Measurements from ENCODE around the gene FAM169A.
"Not testable (repeated sequence)": the region's sequence is repeated elsewhere in the genome, so short reads cannot be mapped to it uniquely, and the experiment has no call there.

FAM169A gene

GRCh38 chr5:74765201-74765600, 101.0 kb downstream of the FAM169A start:
- peaks cover 22% of the 10 kb centered on the region for H3K4me1 ChIP-seq (ENCODE audit: insufficient read depth, low read length)
- H3K9me3 ChIP-seq (ENCODE audit: low read length) = no peaks in the 10 kb centered on the region
- H3K4me3 ChIP-seq (ENCODE audit: low read length) = no peak overlapping the region
- H2AFZ ChIP-seq (ENCODE audit: low read depth, low read length) = no peak overlapping the region
- H3K36me3 ChIP-seq (ENCODE audit: insufficient read depth, low read length) = peaks cover 41% of the 10 kb centered on the region
- H3K27me3 ChIP-seq (ENCODE audit: insufficient read depth, low read length) = no peaks in the 10 kb centered on the region

GRCh38 chr5:74763504-74763903, 102.7 kb downstream of the FAM169A start:
- H3K36me3 ChIP-seq (ENCODE audit: insufficient read depth, low read length) = peaks cover 41% of the 10 kb centered on the region
- H3K4me3 ChIP-seq (ENCODE audit: low read length) = no peak overlapping the region
- no peak overlapping the region for H2AFZ ChIP-seq (ENCODE audit: low read depth, low read length)
- H3K9me3 ChIP-seq (ENCODE audit: low read length) = no peaks in the 10 kb centered on the region
- peaks cover 22% of the 10 kb centered on the region for H3K4me1 ChIP-seq (ENCODE audit: insufficient read depth, low read length)
- H3K27me3 ChIP-seq (ENCODE audit: insufficient read depth, low read length) = no peaks in the 10 kb centered on the region

- Histone ChIP-seq H2AFZ (ENCODE audit: low read depth, low read length) (no peak overlapping the region), H3K9me3 (ENCODE audit: low read length) (no peaks in the 10 kb centered on the region), H3K27me3 (ENCODE audit: insufficient read depth, low read length) (no peaks in the 10 kb centered on the region), H3K36me3 (ENCODE audit: insufficient read depth, low read length) (peaks cover 45% of the 10 kb centered on the region), H3K4me1 (ENCODE audit: insufficient read depth, low read length) (peaks cover 14% of the 10 kb centered on the region), H3K4me3 (ENCODE audit: low read length) (no peak overlapping the region)
These were observed 103.6 kb downstream of the FAM169A start for GRCh38 chr5:74762599-74762998.

- peaks cover 56% of the 10 kb centered on the region for H3K36me3 ChIP-seq (ENCODE audit: insufficient read depth, low read length)
These were observed 104.9 kb downstream of the FAM169A start for GRCh38 chr5:74761241-74761640.

GRCh38 chr5:74748742-74749141, 117.4 kb downstream of the FAM169A start:
- not testable (repeated sequence) for H3K9me3 ChIP-seq (ENCODE audit: low read length); H2AFZ ChIP-seq (ENCODE audit: low read depth, low read length); H3K4me3 ChIP-seq (ENCODE audit: low read length); H3K27me3 ChIP-seq (ENCODE audit: insufficient read depth, low read length); H3K4me1 ChIP-seq (ENCODE audit: insufficient read depth, low read length)
- peaks cover 73% of the 10 kb centered on the region for H3K36me3 ChIP-seq (ENCODE audit: insufficient read depth, low read length)

More at GRCh38 chr5:74761241-74761640, 104.9 kb downstream of the FAM169A start:
- Histone ChIP-seq H3K9me3 (ENCODE audit: low read length) (peaks cover 6% of the 10 kb centered on the region), H3K4me1 (ENCODE audit: insufficient read depth, low read length) (peaks cover 13% of the 10 kb centered on the region), H2AFZ (ENCODE audit: low read depth, low read length) (no peak overlapping the region), H3K27me3 (ENCODE audit: insufficient read depth, low read length) (no peaks in the 10 kb centered on the region), H3K4me3 (ENCODE audit: low read length) (no peak overlapping the region)

GRCh38 chr5:74738406-74738805, 127.8 kb downstream of the FAM169A start:
- peaks cover 83% of the 10 kb centered on the region for H3K36me3 ChIP-seq (ENCODE audit: insufficient read depth, low read length)
- H2AFZ ChIP-seq (ENCODE audit: low read depth, low read length) = no peak overlapping the region
- H3K4me1 ChIP-seq (ENCODE audit: insufficient read depth, low read length) = no peaks in the 10 kb centered on the region
- H3K27me3 ChIP-seq (ENCODE audit: insufficient read depth, low read length) = no peaks in the 10 kb centered on the region
- no peaks in the 10 kb centered on the region for H3K9me3 ChIP-seq (ENCODE audit: low read length)
- H3K4me3 ChIP-seq (ENCODE audit: low read length) = no peak overlapping the region

GRCh38 chr5:74736759-74737158, 129.4 kb downstream of the FAM169A start:
- peaks cover 80% of the 10 kb centered on the region for H3K36me3 ChIP-seq (ENCODE audit: insufficient read depth, low read length)
- no peak overlapping the region for H3K4me3 ChIP-seq (ENCODE audit: low read length)
- H3K9me3 ChIP-seq (ENCODE audit: low read length) = no peaks in the 10 kb centered on the region

More at GRCh38 chr5:74736759-74737158, 129.4 kb downstream of the FAM169A start:
- Histone ChIP-seq H3K4me1 (ENCODE audit: insufficient read depth, low read length) (no peaks in the 10 kb centered on the region), H3K27me3 (ENCODE audit: insufficient read depth, low read length) (no peaks in the 10 kb centered on the region), H2AFZ (ENCODE audit: low read depth, low read length) (no peak overlapping the region)
